ENCODE data around the gene RGS7.

- TF ChIP-seq POLR2A (IDR thresholded peaks at IDR 0.05) (no peak), CTCF (IDR thresholded peaks at IDR 0.05) (no peak)
These were observed 121.6 kb downstream of the RGS7 start for GRCh38 chr1:241235256-241235897.

All from right lobe of liver (tissue), 4 donors.